ENCODE measurements around the gene ANKRD34B. TPM values are rescaled to one million over a fixed set of nuclear protein-coding genes. Genes with fewer than 3 reads are reported as not detected.

The ANKRD34B gene
- polyA plus RNA-seq, 1 donor (not counting 4 experiments of a cell fraction or from before 2014, with no cell fraction given): not detected

- Histone ChIP-seq H3K79me2 (ENCODE audit: control insufficient read depth, insufficient read depth, low read length) (no peaks in the 10 kb centered on the region), H3K27ac (ENCODE audit: control insufficient read depth, insufficient read depth, low read length) (no peak overlapping the region), H3K4me1 (ENCODE audit: control insufficient read depth, extremely low read depth, insufficient read depth, low read length) (no peaks in the 10 kb centered on the region), H3K9ac (ENCODE audit: control insufficient read depth, extremely low read depth, insufficient read depth, low read length) (no peak overlapping the region), H3K4me2 (ENCODE audit: control insufficient read depth, extremely low read depth, insufficient read depth, low read depth, low read length) (no peak overlapping the region), H4K20me1 (ENCODE audit: control insufficient read depth, extremely low read depth, insufficient read depth, low read length) (no peaks in the 10 kb centered on the region), H3K9me3 (ENCODE audit: control insufficient read depth, low read depth, low read length) (no peaks in the 10 kb centered on the region), H3K36me3 (ENCODE audit: control insufficient read depth in 2 of 2, extremely low read depth in 1 of 2, insufficient read depth in 2 of 2, low read length in 2 of 2) (no peaks in the 10 kb centered on the region), H3K27me3 (ENCODE audit: control insufficient read depth, extremely low read depth, insufficient read depth, low read length) (no peaks in the 10 kb centered on the region), H3K9me1 (ENCODE audit: control insufficient read depth, extremely low read depth, insufficient read depth, low read length) (no peaks in the 10 kb centered on the region), H3K4me3 (ENCODE audit: control insufficient read depth in 2 of 3, extremely low read depth in 1 of 3, insufficient read depth in 2 of 3, low read depth in 1 of 3, low read length in 3 of 3) (no peak overlapping the region), H2AFZ (ENCODE audit: control insufficient read depth, low read length) (no peak overlapping the region)
- dilution Hi-C loops (cut with MboI; ENCODE audit: extremely low pct_ligation_motif_present, low sequenced_read_pairs): no loop called here
- FAIRE-seq (no peak), DNase-seq (ENCODE audit: low read depth, low spot score) (no peak)
- no peak for TF ChIP-seq EZH2 (IDR thresholded peaks at IDR 0.05; ENCODE audit: low read length)
- TF ChIP-seq, protein P1, sequence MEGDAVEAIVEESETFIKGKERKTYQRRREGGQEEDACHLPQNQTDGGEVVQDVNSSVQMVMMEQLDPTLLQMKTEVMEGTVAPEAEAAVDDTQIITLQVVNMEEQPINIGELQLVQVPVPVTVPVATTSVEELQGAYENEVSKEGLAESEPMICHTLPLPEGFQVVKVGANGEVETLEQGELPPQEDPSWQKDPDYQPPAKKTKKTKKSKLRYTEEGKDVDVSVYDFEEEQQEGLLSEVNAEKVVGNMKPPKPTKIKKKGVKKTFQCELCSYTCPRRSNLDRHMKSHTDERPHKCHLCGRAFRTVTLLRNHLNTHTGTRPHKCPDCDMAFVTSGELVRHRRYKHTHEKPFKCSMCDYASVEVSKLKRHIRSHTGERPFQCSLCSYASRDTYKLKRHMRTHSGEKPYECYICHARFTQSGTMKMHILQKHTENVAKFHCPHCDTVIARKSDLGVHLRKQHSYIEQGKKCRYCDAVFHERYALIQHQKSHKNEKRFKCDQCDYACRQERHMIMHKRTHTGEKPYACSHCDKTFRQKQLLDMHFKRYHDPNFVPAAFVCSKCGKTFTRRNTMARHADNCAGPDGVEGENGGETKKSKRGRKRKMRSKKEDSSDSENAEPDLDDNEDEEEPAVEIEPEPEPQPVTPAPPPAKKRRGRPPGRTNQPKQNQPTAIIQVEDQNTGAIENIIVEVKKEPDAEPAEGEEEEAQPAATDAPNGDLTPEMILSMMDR (optimal IDR thresholded peaks at IDR 0.05 in 1 of 3, IDR thresholded peaks at IDR 0.05 in 1 of 3, conservative IDR thresholded peaks at IDR 0.05 in 1 of 3; ENCODE audit: extremely low read depth in 1 of 3, insufficient read depth in 2 of 3, low read length in 3 of 3): no peak
These were observed 20.7 kb upstream of the ANKRD34B start for GRCh38 chr5:80590766-80591165.

- H4K20me1 ChIP-seq (ENCODE audit: control insufficient read depth, extremely low read depth, insufficient read depth, low read length): no peaks in the 10 kb centered on the region
- H3K4me2 ChIP-seq (ENCODE audit: control insufficient read depth, extremely low read depth, insufficient read depth, low read depth, low read length): no peak overlapping the region
- H3K9me1 ChIP-seq (ENCODE audit: control insufficient read depth, extremely low read depth, insufficient read depth, low read length): no peaks in the 10 kb centered on the region
- no peak overlapping the region for H3K27ac ChIP-seq (ENCODE audit: control insufficient read depth, insufficient read depth, low read length)
- H3K79me2 ChIP-seq (ENCODE audit: control insufficient read depth, insufficient read depth, low read length): no peaks in the 10 kb centered on the region
- no peaks in the 10 kb centered on the region for H3K36me3 ChIP-seq (ENCODE audit: control insufficient read depth in 2 of 2, extremely low read depth in 1 of 2, insufficient read depth in 2 of 2, low read length in 2 of 2)
- no peaks in the 10 kb centered on the region for H3K9me3 ChIP-seq (ENCODE audit: control insufficient read depth, low read depth, low read length)
- H3K4me3 ChIP-seq (ENCODE audit: control insufficient read depth in 2 of 3, extremely low read depth in 1 of 3, insufficient read depth in 2 of 3, low read depth in 1 of 3, low read length in 3 of 3): no peak overlapping the region
- DNase-seq (ENCODE audit: low read depth, low spot score): no peak
- no peaks in the 10 kb centered on the region for H3K4me1 ChIP-seq (ENCODE audit: control insufficient read depth, extremely low read depth, insufficient read depth, low read length)
- no peak for FAIRE-seq
- dilution Hi-C loops (cut with MboI; ENCODE audit: extremely low pct_ligation_motif_present, low sequenced_read_pairs): no loop called here
- H3K9ac ChIP-seq (ENCODE audit: control insufficient read depth, extremely low read depth, insufficient read depth, low read length): no peak overlapping the region
- H3K27me3 ChIP-seq (ENCODE audit: control insufficient read depth, extremely low read depth, insufficient read depth, low read length): no peaks in the 10 kb centered on the region
- H2AFZ ChIP-seq (ENCODE audit: control insufficient read depth, low read length): no peak overlapping the region
- TF ChIP-seq, protein P1 (optimal IDR thresholded peaks at IDR 0.05 in 1 of 3, IDR thresholded peaks at IDR 0.05 in 1 of 3, conservative IDR thresholded peaks at IDR 0.05 in 1 of 3; ENCODE audit: extremely low read depth in 1 of 3, insufficient read depth in 2 of 3, low read length in 3 of 3): no peak
- TF ChIP-seq EZH2 (IDR thresholded peaks at IDR 0.05; ENCODE audit: low read length): no peak
These were observed 18.9 kb upstream of the ANKRD34B start for GRCh38 chr5:80588858-80589540.
